Spleen (tissue), 11 donors: ENCODE measurements around the gene MRPL37. TPM values are rescaled to one million over a fixed set of nuclear protein-coding genes. Genes with fewer than 3 reads are reported as not detected.
A peak's percentile ranks its signal among the peaks of the same experiment; 100 is the strongest.

Experiments used
- DNase-seq: peaks from one replicate; pipeline ENCODE4 v3.0.0-alpha.2; 2020
- H3K27ac ChIP-seq, 8 donors: fragments of 200-600 bp; sonication (generic) in 7 of 8; 1 replicate in 4 of 8; 2 replicates in 4 of 8; pipeline versions ENCODE4 v1.5.0 to v1.8.0; 2016 to 2021; ENCODE audit warnings: inconsistent platforms in 4 of 8, mild to moderate bottlenecking in 4 of 8, moderate library complexity in 1 of 8
- H3K27me3 ChIP-seq, 7 donors: fragments of 200-600 bp; sonication (generic) in 6 of 7; replicated peaks in 1 of 7; 1 replicate in 4 of 7; 2 replicates in 3 of 7; pipeline versions ENCODE4 v1.5.0 to v1.8.0; 2016 to 2021; ENCODE audit warnings: inconsistent platforms in 3 of 7, mild to moderate bottlenecking in 1 of 7
- H3K36me3 ChIP-seq, 6 donors: fragments of 200-600 bp; sonication (generic) in 5 of 6; 1 replicate in 4 of 6; 2 replicates in 2 of 6; pipeline versions ENCODE4 v1.5.0 to v1.8.0; 2016 to 2021; ENCODE audit warnings: inconsistent platforms in 2 of 6
- H3K4me1 ChIP-seq, 6 donors: fragments of 200-600 bp; sonication (generic) in 5 of 6; 1 replicate in 3 of 6; 2 replicates in 3 of 6; pipeline versions ENCODE4 v1.5.0 to v1.8.0; 2016 to 2021; ENCODE audit warnings: inconsistent platforms in 3 of 6
- H3K4me3 ChIP-seq, 8 donors: fragments of 200-600 bp; sonication (generic) in 7 of 8; 1 replicate in 4 of 8; 2 replicates in 4 of 8; pipeline versions ENCODE4 v1.5.0 to v1.8.0; 2016 to 2021; ENCODE audit warnings: inconsistent platforms in 4 of 8, mild to moderate bottlenecking in 4 of 8, moderate library complexity in 2 of 8
- H3K9me3 ChIP-seq, 8 donors: fragments of 200-600 bp; sonication (generic) in 7 of 8; 1 replicate in 4 of 8; 2 replicates in 4 of 8; pipeline versions ENCODE4 v1.5.0 to v1.8.0; 2016 to 2021; ENCODE audit warnings: inconsistent platforms in 4 of 8
- POLR2A ChIP-seq, 3 donors: fragments of 450-650 bp; IDR thresholded peaks; one replicate each; pipeline ENCODE4 v1.5.1; 2017; ENCODE audit warnings: antibody characterized with exemption in 3 of 3, mild to moderate bottlenecking in 1 of 3
- POLR2AphosphoS5 ChIP-seq, 3 donors: sonication (generic); formaldehyde crosslinking; IDR thresholded peaks; one replicate each; pipeline ENCODE4 v1.5.1; 2017; ENCODE audit warnings: antibody characterized with exemption in 3 of 3
- WGBS, 5 donors: extraction: QIAGEN DNeasy Blood & Tissue Kit in 3 of 5; methylation state at CpG; one replicate each; pipeline versions ENCODE4 v1.1.5 to v1.1.7; 2013 to 2018; 5-methylcytosine and 5-hydroxymethylcytosine counted together
- intact Hi-C: fragments of 100-400 bp; cut with DNase I; formaldehyde crosslinking; loops from one replicate; pipeline ENCODE4 v1.15.0; 2023; ENCODE audit warnings: low total_unique reads
- polyA plus RNA-seq, 3 donors: library from polyadenylated mRNA; stranded (reverse); fragments of 200-250 nt; gene quantifications; one replicate each; pipeline ENCODE4 v1.2.1, GENCODE V29; 2013
- total RNA-seq, 7 donors: library from RNA; depleted of rRNA in 3 of 7; stranded (reverse); fragments of >200 nt in 3 of 7; fragmentation: NEBNext Ultra II Directional in 4 of 7; extraction: Animal tissue kit (Norgen Biotek cat#: 25700) in 4 of 7; gene quantifications; one replicate each; pipeline versions ENCODE4 v1.1.0 to v1.2.1, GENCODE V29; 2016 to 2021
- TF ChIP-seq, protein P1 (sequence below), 11 experiments: fragments of 200-600 bp in 7 of 11; fragments of 450-650 bp in 4 of 11; sonication (generic) in 4 of 11; IDR thresholded peaks in 8 of 11; conservative IDR thresholded peaks in 3 of 11; 1 replicate in 7 of 11; 2 replicates in 4 of 11; pipeline versions ENCODE4 v1.4.0 to v1.8.0; 2016 to 2021; ENCODE audit warnings: antibody characterized with exemption in 11 of 11, inconsistent platforms in 4 of 11, mild to moderate bottlenecking in 1 of 11
- donor health status: healthy with polysubstance abuse.
- donor health status: DM: no; HTN: no; CAD: no; lungs with moderate emphysema.
- donor health status: DM: no; HTN: no; CAD: no.
- donor health status: Bipolar disorder and iron deficiency.
- donor health status: healthy.
- donor health status: DM: no; HTN: no; CAD: no.
- donor health status: DM: yes; HTN: yes; CAD: no.

Gene MRPL37
- total and polyA plus RNA-seq, 10 donors, result 20.4 to 55.9 (median 43.3) TPM

- peak overlapping the region in 1 of 8 donors; percentile 9 for H3K4me3 ChIP-seq
- no peaks in the 10 kb centered on the region for H3K9me3 ChIP-seq
- TF ChIP-seq POLR2AphosphoS5 (IDR thresholded peaks at IDR 0.05) (peak in 1 of 3 donors; percentile 8), POLR2A (IDR thresholded peaks at IDR 0.05) (no peak)
- TF ChIP-seq, protein P1, sequence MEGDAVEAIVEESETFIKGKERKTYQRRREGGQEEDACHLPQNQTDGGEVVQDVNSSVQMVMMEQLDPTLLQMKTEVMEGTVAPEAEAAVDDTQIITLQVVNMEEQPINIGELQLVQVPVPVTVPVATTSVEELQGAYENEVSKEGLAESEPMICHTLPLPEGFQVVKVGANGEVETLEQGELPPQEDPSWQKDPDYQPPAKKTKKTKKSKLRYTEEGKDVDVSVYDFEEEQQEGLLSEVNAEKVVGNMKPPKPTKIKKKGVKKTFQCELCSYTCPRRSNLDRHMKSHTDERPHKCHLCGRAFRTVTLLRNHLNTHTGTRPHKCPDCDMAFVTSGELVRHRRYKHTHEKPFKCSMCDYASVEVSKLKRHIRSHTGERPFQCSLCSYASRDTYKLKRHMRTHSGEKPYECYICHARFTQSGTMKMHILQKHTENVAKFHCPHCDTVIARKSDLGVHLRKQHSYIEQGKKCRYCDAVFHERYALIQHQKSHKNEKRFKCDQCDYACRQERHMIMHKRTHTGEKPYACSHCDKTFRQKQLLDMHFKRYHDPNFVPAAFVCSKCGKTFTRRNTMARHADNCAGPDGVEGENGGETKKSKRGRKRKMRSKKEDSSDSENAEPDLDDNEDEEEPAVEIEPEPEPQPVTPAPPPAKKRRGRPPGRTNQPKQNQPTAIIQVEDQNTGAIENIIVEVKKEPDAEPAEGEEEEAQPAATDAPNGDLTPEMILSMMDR (IDR thresholded peaks at IDR 0.05 in 8 of 11, conservative IDR thresholded peaks at IDR 0.05 in 3 of 11), result no peak
- H3K27ac ChIP-seq, result peak overlapping the region in 5 of 8 donors; percentile 4 to 56 (median 30)
- H3K4me1 ChIP-seq, result peaks cover 0 to 40% (median 14%) of the 10 kb centered on the region in 6 donors
- no peaks in the 10 kb centered on the region for H3K27me3 ChIP-seq
- 62 to 83% (median 76%) methylated on average over 10 of the region's 10 CpGs for WGBS, 5 donors
- peaks cover 0 to 13% (median 0%) of the 10 kb centered on the region in 6 donors for H3K36me3 ChIP-seq
- no peak for DNase-seq
- intact Hi-C loops, result no loop called here
Measured at GRCh38 chr1:54257346-54257620, 57.3 kb downstream of the MRPL37 start.

GRCh38 chr1:54257876-54258275 lies 57.9 kb downstream of the MRPL37 start:
- H3K36me3 ChIP-seq, result peaks cover 0 to 13% (median 0%) of the 10 kb centered on the region in 6 donors
- intact Hi-C loops, result no loop called here
- no peak for DNase-seq
- H3K9me3 ChIP-seq, result no peaks in the 10 kb centered on the region
- H3K27me3 ChIP-seq, result no peaks in the 10 kb centered on the region
- 83 to 94% (median 87%) methylated on average over 23 of the region's 23 CpGs for WGBS, 5 donors
- H3K4me1 ChIP-seq, result peaks cover 0 to 46% (median 16%) of the 10 kb centered on the region in 6 donors
- TF ChIP-seq POLR2AphosphoS5 (IDR thresholded peaks at IDR 0.05), result no peak
- TF ChIP-seq POLR2A (IDR thresholded peaks at IDR 0.05), result no peak
- H3K4me3 ChIP-seq, result no peak overlapping the region
- peak overlapping the region in 3 of 8 donors; percentile 30 to 56 (median 54) for H3K27ac ChIP-seq

GRCh38 chr1:54259546-54260140 lies 59.7 kb downstream of the MRPL37 start:
- intact Hi-C loops, result no loop called here
- WGBS, 5 donors, result 89 to 96% (median 93%) methylated on average over 16 of the region's 16 CpGs
- peaks cover 0 to 12% (median 0%) of the 10 kb centered on the region in 6 donors for H3K36me3 ChIP-seq
- TF ChIP-seq POLR2AphosphoS5 (IDR thresholded peaks at IDR 0.05) (no peak), POLR2A (IDR thresholded peaks at IDR 0.05) (no peak)
- H3K27ac ChIP-seq, result no peak overlapping the region
- no peaks in the 10 kb centered on the region for H3K9me3 ChIP-seq
- no peaks in the 10 kb centered on the region for H3K27me3 ChIP-seq
- H3K4me3 ChIP-seq, result no peak overlapping the region
- DNase-seq, result no peak
- peaks cover 0 to 51% (median 15%) of the 10 kb centered on the region in 6 donors for H3K4me1 ChIP-seq

GRCh38 chr1:54260810-54261209 lies 60.8 kb downstream of the MRPL37 start:
- TF ChIP-seq POLR2A (IDR thresholded peaks at IDR 0.05), result no peak
- TF ChIP-seq, protein P1 (IDR thresholded peaks at IDR 0.05 in 8 of 11, conservative IDR thresholded peaks at IDR 0.05 in 3 of 11), result no peak
- TF ChIP-seq POLR2AphosphoS5 (IDR thresholded peaks at IDR 0.05), result no peak
- H3K36me3 ChIP-seq, result peaks cover 0 to under 1% (median 0%) of the 10 kb centered on the region in 6 donors
- peaks cover 0 to 49% (median 14%) of the 10 kb centered on the region in 6 donors for H3K4me1 ChIP-seq
- intact Hi-C loops, result no loop called here
- no peaks in the 10 kb centered on the region for H3K27me3 ChIP-seq
- H3K9me3 ChIP-seq, result no peaks in the 10 kb centered on the region
- 86 to 94% (median 92%) methylated on average over 10 of the region's 10 CpGs for WGBS, 5 donors
- no peak overlapping the region for H3K27ac ChIP-seq
- no peak overlapping the region for H3K4me3 ChIP-seq
- DNase-seq, result no peak

DNA sequence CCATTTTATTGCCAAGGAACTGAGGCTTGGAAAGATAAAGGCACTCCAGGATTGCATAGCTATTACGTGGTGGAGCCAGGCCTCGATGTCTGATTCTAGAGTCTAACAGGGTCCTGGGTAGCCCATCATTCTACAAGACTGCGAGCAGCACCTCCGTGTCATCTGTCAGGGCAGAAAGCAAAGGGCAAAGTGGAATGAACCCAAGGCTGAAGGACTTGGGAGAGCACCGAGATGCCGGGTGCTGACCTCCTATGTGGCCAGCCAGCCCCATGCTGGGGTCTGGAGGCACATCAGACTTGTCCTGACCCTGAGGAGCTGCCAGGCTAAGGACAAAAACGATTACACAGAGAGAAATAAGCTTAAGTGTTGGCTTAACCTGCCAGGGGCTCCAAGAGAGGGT lies 62.3 kb downstream of the MRPL37 start:
- WGBS, 5 donors, result 89 to 95% (median 91%) methylated on average over 7 of the region's 7 CpGs
- intact Hi-C loops, result no loop called here
- TF ChIP-seq, protein P1 (IDR thresholded peaks at IDR 0.05 in 8 of 11, conservative IDR thresholded peaks at IDR 0.05 in 3 of 11), result no peak
- TF ChIP-seq POLR2AphosphoS5 (IDR thresholded peaks at IDR 0.05) (no peak), POLR2A (IDR thresholded peaks at IDR 0.05) (no peak)

More for the DNA sequence above, 62.3 kb downstream of the MRPL37 start:
- peaks cover 0 to 53% (median 14%) of the 10 kb centered on the region in 6 donors for H3K4me1 ChIP-seq
- no peak overlapping the region for H3K4me3 ChIP-seq
- H3K9me3 ChIP-seq, result no peaks in the 10 kb centered on the region
- no peaks in the 10 kb centered on the region for H3K27me3 ChIP-seq
- peak overlapping the region in 5 of 8 donors; percentile 2 to 54 (median 50) for H3K27ac ChIP-seq
- no peaks in the 10 kb centered on the region for H3K36me3 ChIP-seq
- DNase-seq, result no peak
